Liver (tissue), 3 donors: ENCODE results near the gene FLOT2.

ENCODE experiments used
- FOXA1 ChIP-seq: IDR thresholded peaks from 2 replicates; pipeline ENCODE4 v1.6.1; 2016; ENCODE audit warnings: antibody characterized with exemption
- HNF4G ChIP-seq: IDR thresholded peaks from 2 replicates; pipeline ENCODE4 v1.6.1; 2016; ENCODE audit warnings: antibody characterized with exemption
- JUND ChIP-seq, 2 donors: IDR thresholded peaks; 2 replicates each; pipeline ENCODE4 v1.6.1; 2016; ENCODE audit warnings: antibody characterized with exemption in 2 of 2
- MAX ChIP-seq: IDR thresholded peaks from 2 replicates; pipeline ENCODE4 v1.6.1; 2016; ENCODE audit warnings: antibody characterized with exemption
- RAD21 ChIP-seq, 2 donors: IDR thresholded peaks; 2 replicates each; pipeline ENCODE4 v1.6.1; 2016; ENCODE audit warnings: antibody characterized with exemption in 2 of 2, mild to moderate bottlenecking in 2 of 2
- REST ChIP-seq: IDR thresholded peaks from 2 replicates; pipeline ENCODE4 v1.6.1; 2016; ENCODE audit warnings: antibody characterized with exemption, mild to moderate bottlenecking
- SP1 ChIP-seq: IDR thresholded peaks from 2 replicates; pipeline ENCODE4 v1.6.1; 2018; ENCODE audit warnings: antibody characterized with exemption, mild to moderate bottlenecking
- TAF1 ChIP-seq: conservative IDR thresholded peaks from 2 replicates; pipeline ENCODE4 v1.6.1; 2016; ENCODE audit warnings: antibody characterized with exemption, mild to moderate bottlenecking
- TF ChIP-seq, protein P1 (sequence below): fragments of 150-350 bp; IDR thresholded peaks from 2 replicates; pipeline ENCODE4 v1.5.1; 2017; ENCODE audit warnings: improper control_type of control experiment, low read depth, low read length; ENCODE audit not compliant: missing input control
- TF ChIP-seq, protein P2 (sequence below): IDR thresholded peaks from 2 replicates; pipeline ENCODE4 v1.6.1; 2016; ENCODE audit warnings: antibody characterized with exemption
- donor health status: healthy.
- donor health status: healthy.

DNA sequence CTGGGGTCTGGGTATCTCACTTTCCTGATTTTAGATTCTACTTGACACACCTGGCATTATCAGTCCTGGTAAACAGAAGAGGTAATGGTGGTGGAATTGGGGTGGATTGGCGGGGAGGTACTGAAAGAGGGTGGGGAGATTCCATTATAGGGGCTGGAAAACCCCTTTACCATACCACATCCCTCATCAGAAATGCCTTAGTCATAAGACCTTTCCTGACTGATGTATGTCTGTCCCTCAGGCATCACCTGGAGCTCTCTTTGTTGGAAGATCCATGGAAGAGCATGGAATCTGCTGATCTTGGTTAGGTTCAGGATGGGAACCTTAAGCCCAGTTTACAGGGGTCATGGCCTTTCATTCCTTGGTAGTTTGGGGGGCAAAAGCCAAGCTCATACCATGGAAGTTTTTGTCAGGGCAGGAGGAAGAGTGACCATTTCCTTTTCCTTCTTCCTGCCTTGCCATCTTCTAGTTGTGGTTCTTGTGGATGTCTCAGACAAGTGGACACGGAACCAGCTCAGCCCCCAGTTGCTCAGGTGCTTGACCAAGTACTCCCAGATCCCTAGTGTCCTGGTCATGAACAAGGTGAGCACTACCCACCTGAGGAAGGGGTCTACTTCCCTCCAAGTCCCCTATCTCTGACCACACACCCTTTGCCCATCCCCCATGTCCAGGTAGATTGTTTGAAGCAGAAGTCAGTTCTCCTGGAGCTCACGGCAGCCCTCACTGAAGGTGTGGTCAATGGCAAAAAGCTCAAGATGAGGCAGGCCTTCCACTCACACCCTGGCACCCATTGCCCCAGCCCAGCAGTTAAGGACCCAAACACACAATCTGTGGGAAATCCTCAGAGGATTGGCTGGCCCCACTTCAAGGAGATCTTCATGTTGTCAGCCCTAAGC is 39.4 kb downstream of the FLOT2 start:
- TF ChIP-seq, protein P1, sequence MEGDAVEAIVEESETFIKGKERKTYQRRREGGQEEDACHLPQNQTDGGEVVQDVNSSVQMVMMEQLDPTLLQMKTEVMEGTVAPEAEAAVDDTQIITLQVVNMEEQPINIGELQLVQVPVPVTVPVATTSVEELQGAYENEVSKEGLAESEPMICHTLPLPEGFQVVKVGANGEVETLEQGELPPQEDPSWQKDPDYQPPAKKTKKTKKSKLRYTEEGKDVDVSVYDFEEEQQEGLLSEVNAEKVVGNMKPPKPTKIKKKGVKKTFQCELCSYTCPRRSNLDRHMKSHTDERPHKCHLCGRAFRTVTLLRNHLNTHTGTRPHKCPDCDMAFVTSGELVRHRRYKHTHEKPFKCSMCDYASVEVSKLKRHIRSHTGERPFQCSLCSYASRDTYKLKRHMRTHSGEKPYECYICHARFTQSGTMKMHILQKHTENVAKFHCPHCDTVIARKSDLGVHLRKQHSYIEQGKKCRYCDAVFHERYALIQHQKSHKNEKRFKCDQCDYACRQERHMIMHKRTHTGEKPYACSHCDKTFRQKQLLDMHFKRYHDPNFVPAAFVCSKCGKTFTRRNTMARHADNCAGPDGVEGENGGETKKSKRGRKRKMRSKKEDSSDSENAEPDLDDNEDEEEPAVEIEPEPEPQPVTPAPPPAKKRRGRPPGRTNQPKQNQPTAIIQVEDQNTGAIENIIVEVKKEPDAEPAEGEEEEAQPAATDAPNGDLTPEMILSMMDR, result no peak
- TF ChIP-seq MAX (no peak), SP1 (no peak), TAF1 (no peak), HNF4G (no peak), RAD21 (IDR thresholded peaks at IDR 0.05) (no peak), FOXA1 (no peak), REST (no peak), JUND (IDR thresholded peaks at IDR 0.05) (no peak)
- TF ChIP-seq, protein P2, sequence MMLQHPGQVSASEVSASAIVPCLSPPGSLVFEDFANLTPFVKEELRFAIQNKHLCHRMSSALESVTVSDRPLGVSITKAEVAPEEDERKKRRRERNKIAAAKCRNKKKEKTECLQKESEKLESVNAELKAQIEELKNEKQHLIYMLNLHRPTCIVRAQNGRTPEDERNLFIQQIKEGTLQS, result no peak
